GM19240 (cell line): ENCODE measurements around the gene ZNF787.

Experiments
- DNase-seq: peaks from one replicate; pipeline ENCODE4 v3.0.0; 2011; ENCODE audit warnings: low spot score; ENCODE audit not compliant: insufficient read length

ZNF787 gene

DNA sequence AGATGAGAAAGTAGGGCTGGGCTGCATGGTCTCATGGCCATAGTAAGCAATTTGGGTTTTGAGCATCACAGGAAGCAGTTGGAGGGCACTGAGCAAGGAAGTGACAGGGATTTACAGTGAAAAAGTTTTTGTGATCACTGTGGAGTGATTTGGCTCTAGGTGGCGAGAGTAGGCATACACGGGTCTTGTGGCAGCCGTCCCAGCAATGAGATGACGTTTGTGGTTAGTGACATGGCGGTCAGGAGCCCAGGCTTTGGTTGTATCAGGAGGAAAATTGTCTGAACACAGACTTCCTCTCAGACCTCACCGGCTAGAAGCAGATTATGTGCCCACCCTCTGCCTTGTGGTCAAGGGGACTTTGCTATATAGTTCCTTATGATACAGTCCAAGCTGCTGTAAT is 23.3 kb upstream of the ZNF787 start:
- no peak for DNase-seq

DNA sequence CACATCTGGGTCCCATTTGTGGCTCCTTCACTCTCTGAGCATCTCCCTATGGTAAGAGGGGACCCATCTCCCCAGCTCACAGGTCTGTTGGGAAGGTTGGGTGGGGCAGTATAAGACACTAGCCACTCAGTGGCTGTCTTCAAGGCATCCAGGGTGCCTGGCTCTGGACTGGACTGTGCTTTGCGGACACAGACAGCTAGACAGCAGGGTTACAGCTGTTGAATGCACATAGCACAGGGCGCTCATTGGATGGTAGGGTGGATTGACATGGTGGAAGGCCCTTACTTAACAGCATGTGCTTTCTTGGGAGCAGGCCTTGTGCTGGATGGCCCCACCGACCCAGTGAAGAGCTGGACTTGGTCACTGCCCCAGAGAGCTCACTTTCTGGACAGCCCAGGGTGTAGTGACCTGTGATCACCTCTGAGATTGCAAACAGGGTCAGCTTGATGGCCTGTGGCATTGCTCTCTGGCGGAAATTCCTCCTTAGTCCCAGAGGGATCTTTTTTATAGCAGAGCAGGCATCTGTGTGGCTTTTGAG is 21.9 kb upstream of the ZNF787 start:
- DNase-seq: no peak

DNA sequence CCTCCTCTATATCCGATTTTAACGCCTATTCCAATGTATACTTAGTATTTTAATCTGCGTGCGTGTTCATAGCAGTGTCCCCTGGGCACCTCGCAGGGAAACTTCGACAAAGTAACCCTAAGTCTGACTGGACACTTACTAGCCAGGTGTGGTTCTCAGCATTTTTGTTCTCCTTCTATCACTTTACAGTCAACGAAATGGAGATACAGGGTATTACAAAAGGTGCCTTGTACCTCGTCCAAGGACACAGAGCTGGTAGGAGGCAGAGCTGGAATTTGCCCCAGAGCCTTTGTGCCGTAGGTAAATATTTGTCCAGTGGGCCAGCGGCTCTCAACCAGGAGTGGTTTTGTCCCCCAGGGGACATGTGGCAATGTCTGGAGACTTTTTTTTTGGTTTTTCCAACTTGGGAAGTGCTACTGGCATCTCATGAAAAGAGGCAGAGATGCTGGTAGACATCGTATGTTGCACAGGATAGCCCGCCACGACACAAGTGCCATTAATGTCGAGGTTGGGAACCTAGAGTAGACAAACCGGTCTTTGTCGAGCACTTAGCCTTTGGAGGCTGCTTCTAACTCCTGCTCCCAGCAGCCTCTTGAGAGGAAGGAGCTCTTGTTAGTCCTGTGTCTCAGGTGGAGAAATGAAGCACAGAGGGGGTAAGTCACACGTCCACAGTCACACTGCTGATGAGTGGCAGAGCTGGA is 21.1 kb upstream of the ZNF787 start:
- no peak for DNase-seq

DNA sequence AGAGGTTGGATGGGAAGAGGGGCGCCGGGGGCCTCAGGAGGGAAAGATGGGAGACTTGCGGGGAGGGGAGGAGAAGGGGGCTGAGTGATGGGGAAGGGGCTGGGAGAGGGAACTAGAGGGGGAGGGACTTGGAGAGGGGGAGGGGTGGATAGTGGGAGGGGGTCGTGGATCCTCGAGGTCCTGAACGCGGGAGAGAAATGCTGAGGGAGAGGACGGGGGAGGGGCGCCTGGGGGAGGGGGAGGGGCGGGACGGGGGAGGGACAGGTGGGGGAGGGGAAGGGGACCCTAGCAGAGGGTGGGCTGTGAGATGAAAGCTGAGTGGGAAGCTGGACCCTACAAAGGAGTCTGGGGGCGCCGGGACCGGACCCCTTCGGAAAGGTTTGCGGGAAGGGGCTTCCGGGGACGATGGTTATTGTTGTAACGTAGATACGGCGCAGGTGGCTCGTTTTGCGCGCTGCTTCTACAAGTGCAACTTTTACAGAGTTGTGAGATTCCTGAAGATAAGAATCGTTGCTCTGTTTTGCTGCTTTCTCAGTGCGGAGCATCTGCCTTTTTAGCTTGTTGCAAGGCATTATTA is 20.4 kb upstream of the ZNF787 start:
- no peak for DNase-seq

DNA sequence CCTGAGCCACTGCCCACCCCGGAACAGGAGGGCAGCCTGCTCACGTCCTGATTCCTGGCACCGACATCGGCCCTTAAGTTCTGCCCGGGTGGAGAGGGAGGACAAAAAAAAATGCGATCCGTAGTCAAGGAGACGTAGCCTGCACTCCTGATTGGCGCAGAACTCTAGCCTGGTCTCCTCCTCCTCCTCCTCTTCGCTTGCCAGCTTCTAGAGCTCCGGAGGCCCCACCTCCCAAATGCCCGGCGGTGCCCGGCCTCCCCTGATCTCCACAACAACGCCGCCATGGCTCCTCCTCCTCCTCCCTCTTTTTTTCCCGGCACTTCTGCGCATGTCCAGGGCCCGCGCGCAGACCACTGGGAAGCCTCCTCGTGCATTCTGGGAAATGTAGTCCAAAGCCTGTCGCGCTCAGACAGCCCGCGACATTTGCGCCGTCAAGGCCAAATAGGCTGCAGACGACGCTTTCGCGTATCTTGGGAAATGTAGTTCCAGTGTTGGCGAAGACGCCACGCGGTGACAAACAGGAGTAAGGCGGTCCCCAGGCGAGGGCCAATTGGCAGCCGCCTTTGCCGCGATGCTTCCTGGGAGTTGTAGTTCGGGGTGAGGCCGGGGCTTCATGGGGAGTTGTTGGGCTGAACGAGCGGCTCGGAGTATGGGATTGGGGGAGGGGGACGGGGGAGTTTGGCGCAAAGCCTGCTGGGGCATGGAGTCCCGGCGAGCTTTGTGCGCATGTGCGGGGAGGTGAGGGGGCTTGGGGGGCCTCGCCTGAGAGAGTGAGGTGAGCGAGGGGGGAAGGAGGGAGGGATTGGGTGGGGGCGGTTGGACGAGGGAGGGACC is 19.7 kb upstream of the ZNF787 start, which contains the start of gene ZNF444:
TSS of gene ZNF444 (plus strand) at position 705 of the 834 bp plus-strand sequence. CDS start 5,625 bp downstream, outside the sequence.
- DNase-seq: peak; percentile 100

DNA sequence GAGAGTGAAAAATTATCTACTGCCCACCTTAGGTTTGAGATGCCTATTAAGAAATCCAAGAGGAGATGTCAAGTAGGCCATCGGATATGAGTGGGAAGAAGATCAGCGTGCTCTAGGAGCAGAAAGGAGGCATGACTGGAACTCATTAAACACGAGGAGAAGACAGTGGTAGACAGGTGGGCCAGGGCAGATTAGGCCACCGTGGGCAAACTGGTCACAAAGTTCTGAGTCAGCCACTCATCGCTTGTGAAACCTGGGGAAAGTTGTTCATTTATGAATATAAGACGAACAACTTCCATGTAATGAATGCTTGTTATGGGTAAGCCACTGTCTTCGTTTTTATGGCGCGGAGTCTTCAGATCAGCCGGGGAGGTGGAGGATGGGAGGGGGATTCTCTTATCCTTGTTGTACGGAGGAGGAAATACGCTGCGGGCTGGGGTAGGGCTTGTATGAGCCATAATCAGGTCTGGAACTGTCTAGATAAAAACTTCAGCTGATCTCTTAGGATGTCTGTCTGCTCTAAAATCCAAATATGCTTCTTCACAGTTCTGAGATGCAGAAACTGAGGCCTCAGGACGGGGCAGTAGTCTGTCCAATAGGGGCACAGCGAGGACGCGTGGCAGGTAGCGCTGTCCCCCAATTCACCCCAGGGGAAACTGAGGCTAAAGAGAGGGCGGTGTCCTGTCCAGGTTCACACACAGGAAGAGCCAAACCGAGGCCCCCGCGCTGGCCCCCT is 18.9 kb upstream of the ZNF787 start:
- DNase-seq: no peak

DNA sequence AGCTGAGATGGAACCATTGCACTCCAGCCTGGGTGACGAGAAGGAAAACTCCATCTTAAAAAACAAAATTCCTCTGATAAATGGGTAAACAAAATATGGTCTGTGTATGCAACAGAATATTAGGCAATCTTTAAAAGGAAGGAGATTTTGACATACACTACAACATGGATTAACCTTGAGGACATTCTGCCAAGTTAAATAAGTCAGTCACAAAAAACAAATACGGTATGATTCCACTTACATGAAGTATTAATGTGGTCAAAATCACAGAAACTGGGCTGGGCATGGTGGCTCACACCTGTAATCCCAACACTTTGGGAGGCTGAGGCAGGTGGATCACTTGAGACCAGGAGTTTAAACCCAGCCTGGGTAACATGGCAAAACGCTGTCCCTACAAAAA is 17.0 kb upstream of the ZNF787 start:
- no peak for DNase-seq

DNA sequence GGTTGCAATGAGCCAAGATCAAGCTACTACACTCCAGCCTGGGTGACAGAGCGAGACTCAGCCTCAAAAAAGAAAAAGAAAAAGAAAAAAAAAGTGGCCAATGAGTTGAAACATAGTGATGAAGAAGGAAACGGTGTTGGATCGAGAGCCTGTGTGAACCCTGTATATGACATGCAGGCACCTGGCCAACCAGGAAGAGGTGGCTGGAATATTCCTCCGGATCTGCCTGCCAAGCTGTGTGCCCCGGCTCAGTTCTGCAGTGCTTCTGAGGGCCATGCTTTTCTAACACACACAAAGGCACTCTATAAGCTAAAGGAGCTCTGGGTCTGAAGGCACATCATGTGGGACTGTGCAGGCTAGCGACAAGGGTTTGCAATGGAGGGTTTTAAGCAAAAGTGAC is 16.3 kb upstream of the ZNF787 start:
- DNase-seq: no peak

DNA sequence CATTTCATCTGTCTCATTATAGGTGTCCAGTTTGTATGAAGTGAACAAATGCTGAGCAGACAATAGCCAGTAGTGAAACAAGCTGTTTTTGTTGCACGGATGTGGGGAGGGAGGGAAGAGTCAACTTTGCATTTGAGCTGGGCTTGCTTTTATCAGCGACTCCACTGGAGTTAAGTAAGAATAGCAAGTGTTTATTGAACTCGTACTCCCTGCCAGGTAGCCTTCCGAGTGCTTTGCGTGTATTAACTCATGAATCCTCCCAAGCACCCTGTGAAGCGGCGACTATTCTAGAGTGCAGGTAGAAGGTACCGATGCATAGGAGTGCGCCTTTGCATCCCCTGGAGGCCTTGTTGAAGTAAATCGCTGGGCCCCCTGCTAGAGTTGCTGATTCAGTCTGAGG is 15.3 kb upstream of the ZNF787 start:
- no peak for DNase-seq

DNA sequence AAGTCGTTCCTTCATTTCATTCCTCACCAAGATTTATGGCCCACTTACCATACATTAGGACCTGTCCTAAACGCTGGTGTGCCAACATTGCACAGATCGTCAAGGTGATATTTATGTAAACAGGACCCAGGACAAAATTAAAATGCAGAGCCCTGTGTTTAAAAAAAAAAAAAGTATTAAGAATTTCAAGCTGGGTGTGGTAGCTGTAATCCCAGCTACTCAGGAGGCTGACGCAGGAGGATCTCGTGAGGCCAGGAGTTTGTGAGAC is 13.5 kb upstream of the ZNF787 start:
- DNase-seq: no peak

DNA sequence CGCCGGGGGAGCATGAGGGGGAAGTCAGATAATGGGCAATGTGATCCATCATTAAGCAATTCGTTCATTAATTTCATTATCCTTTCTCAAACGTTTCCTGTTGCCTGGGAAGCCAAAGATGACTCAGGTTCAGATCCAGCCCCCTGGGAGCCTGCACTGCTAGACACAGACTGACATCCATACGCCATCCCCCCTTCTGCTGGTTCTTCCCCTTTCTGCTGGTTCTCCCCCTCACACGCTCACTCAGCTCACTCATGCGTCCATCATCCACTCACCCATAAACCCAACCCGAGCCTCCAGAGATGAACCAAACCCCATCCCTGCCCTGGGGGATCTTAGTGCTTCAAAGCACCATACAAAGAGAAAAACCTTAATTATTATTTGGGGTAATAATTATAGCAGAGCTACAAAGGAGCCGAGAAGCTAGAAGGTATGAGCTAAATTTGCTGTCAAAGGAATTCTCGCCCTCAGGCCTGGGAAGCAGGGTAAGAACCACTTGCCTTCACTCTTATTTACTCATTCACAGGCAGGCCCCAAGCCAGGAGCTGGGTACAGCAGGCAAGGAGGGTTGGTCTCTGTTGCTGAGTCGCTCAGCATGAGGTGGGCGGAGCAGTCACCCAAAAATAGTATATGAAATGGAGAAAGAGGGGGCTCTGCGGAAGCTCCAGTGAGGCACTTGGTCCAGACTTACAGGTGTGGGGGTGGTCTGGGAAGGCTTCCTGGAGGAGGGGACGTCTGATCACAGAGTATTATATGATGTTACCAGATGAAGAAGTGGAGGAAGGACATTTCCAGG is 13.0 kb upstream of the ZNF787 start:
- no peak for DNase-seq

DNA sequence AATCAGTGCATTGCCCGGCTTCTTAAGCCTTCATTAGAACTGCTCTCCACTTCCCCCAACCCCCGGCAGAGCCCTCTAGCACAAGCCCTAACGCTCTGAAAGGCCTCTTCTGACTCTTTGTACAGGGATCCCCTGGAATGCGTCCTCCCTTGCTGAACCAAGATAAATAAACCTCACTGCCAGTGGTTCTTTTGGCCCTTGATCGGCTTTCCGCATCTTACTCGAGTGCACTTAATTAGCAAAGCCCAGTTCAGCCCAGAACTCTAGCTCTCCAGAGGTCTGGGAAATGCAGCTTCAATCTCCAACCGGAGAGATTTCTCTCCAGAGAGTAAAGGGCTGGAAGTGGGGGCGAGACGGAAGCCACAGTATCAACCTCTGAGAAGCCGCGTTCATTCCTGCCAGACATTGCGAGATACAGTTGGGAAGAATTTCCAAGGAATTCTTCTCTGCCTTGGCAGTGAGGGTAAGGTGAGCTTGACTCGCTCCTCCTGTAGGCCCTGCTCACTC is 11.3 kb upstream of the ZNF787 start:
- DNase-seq: no peak

DNA sequence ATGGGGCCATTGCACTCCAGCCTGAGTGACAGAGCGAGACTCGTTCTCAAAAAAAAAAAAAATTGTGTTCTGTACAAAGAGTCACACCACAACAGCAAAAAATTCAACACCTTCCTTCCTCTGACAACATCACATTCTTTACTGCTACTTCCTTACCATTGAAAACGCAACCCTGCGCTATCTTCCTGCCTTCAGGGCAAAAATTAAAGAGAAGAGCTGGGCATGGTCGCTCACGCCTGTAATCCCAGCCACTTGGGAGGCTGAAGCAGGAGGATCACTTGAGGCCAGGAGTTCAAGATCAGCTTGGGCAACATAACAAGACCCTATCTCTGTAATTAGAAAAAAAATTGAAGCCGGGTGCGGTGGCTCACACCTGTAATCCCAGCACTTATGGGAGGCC is 10.6 kb upstream of the ZNF787 start:
- no peak for DNase-seq

DNA sequence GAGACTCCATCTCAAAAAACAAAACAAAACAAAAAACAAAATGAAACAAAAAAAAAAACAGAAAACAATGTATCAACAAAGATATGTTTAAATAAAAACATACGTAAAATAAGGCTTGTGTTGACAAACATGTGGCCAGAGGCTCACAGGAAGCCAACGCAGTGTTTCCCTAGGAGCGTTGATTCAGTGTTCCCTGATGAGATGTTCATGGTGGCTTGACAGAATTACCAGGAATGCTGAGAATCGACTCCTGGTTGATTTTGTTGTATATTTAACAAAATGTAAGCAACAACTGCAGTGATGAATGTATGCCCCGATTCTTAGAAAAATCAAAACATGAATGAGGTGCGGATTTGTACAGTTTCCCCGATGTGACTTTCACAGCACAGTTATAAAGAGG is 8.9 kb upstream of the ZNF787 start:
- no peak for DNase-seq

DNA sequence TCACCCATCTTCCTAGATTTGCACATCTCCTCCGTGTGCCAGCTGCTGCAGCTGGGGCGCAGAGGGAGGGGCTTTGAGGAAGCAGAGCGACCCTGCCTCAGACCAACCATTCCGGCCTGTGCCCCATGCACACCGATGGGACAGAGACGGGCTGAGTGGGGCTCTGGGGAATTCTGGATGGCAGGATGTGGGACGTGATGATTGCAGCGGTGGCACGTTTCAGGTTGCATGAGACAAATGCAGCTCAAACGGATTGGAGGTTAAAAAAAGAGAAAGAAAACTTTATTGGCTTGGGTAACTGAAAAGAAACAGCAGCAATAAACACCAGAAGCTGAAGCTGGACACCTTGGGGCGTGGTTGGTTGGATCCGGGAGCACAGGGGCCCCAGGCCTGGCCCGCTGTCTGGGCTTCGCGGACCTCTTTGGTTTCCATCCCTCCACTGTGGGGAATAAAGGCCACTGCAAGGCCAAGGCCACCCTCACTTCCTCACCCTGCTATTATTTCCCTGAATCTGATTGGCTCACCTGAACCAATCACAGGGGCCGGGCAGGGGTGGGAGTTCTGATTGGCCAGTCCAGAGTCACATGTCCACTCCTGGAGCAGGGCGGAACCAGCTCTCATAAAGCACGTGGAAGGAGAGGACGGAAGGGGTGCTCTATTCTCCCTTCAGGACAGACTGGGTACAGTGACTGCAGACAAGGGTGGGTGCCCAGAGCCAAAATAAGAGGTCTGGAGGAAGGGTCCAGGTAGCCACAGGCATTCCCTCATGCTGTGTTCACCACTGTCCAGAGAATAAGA is 6.1 kb upstream of the ZNF787 start:
- no peak for DNase-seq

DNA sequence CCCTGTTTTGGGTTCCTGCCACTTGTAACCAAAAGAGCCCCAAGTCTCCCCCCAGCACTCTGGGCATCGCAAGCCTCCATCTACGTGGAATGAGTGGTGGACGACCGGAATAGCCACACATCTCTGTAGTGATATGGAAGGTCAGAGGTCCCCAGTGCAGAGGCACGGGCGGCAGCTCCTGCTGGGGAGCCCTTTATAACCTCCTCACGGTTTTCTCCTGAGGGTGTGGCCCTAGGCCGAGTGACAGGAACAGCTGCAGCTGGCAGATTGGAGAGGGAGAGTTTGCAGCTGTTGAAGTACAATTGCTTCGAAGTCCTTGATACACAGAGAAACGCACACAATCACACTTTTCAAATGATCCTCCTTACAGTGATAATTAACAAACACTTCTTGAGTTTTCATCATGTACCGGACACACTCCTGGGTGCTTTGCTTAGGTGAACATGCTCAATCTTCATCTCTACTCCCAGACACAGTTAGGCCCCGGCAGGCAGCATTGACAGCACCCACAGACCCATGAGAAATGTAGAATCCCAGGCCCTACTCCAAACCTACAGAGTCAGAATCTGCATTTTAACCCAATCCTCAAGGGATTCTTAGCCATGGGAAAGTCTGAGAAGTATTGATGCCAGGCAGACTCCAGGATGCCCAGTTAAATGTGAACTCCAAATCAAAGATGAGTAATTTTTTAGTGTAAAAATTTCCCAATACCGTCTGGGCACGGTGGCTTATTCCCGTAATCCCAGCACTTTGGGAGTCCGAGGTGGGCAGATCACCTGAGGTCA is 4.9 kb upstream of the ZNF787 start:
- no peak for DNase-seq

DNA sequence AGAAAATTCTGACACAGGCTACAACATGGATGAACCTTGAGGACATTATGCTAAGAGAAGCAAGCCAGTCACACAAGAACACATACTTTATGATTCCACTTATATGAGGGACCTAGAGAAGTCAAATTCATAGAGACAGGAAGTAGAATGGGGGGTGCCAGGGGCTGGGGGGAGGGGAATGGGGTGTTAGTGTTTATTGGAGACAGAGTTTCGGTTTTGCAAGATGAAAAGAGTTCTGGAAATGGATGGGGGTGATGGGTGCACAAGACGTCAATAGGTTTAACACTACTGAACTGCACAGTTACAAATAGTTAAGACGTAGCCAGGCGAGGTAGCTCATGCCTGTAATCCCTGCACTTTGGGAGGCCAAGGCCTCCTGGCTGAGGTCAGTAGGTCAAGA is 3.5 kb upstream of the ZNF787 start:
- DNase-seq: no peak

DNA sequence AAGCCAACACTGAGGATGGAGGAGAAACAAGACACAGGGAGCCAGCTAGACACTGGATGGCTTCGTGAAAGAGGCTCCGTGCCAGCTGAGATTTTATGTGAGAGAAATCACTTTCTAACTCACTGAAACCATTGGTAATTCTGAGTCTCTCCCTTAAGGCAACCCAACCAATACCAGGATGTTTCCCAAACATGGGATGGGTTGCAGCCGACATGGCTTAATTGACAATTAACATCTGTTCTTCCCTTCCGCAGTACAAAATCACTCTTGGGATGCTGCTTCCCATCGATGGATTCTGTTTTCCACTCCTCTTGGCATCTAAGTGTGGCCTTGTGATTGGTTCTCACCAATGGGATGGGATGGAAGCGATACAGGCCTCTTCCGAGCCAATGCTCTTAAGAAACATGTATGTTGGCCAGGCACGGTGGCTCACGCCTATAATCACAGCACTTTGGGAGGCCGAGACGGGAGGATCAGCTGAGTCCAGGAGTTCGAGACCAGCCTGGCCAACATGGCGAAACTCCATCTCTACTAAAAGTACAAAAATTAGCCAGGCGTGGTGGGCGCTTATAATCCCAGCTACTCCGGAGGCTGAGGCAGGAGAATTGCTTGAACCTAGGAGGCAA is 2.3 kb upstream of the ZNF787 start:
- no peak for DNase-seq
